HCT116 (cell line): ENCODE measurements around the gene ZNF776. TPM values are rescaled to one million over a fixed set of nuclear protein-coding genes. Genes with fewer than 3 reads are reported as not detected.

Experiments
- ATAC-seq: fragments of 200-7000 bp; cut with Tn5 transposase; 2 replicates; pipeline ENCODE4 v1.9.1; 2020; ENCODE audit warnings: mild to moderate bottlenecking, moderate library complexity
- BruUV-seq: library from RNA; stranded (reverse); fragments of 400-500 nt; replicated peaks from 2 replicates; lab custom pipeline; 2021; lab: Mats Ljungman, UMichigan
- CTCF ChIA-PET: fragments of 300-600 bp; sonication (Branson Sonifier 250); formaldehyde crosslinking; loops from one replicate; lab custom pipeline; 2021; ENCODE audit warnings: antibody characterized with exemption; lab: Charles Lee
- POLR2A ChIA-PET: fragments of 300-600, 350-600 bp; sonication (Branson Sonifier 250); formaldehyde crosslinking; loops from one replicate; lab custom pipeline; 2021; ENCODE audit warnings: antibody characterized with exemption; lab: Charles Lee
- RAD21 ChIA-PET, 2 experiments: fragments of 300-600 bp; sonication (Branson Sonifier 250); formaldehyde crosslinking; loops; one replicate each; lab custom pipeline; 2023; ENCODE audit warnings: low total read pairs in 2 of 2; ENCODE audit not compliant: uncharacterized antibody in 2 of 2, unreplicated experiment in 2 of 2, low non-redundant PET in 1 of 2; lab: Charles Lee
- DNase-seq: peaks from one replicate; pipeline ENCODE4 v3.0.0-alpha.2; 2010; ENCODE audit warnings: low read depth, low spot score
- H2AFZ ChIP-seq: fragments of 200-600 bp; shearing (Covaris generic), sonication (generic); 2 replicates; pipeline ENCODE4 v1.6.1; 2017; ENCODE audit warnings: low read depth, mixed run types, mixed read lengths, antibody characterized with exemption, low read length; ENCODE audit not compliant: poor library complexity, severe bottlenecking
- H3K27ac ChIP-seq: 2 replicates; pipeline ENCODE4 v1.5.1; 2012; ENCODE audit warnings: low read depth, low read length
- H3K27me3 ChIP-seq: fragments of 200-600 bp; sonication (generic); 2 replicates; pipeline ENCODE4 v1.6.1; 2016; ENCODE audit warnings: mixed run types, low read length, mixed read lengths; ENCODE audit not compliant: insufficient read depth
- H3K36me3 ChIP-seq, 2 experiments: fragments of 200-500 bp in 1 of 2; fragments of 200-600 bp in 1 of 2; sonication (Bioruptor generic) in 1 of 2; sonication (generic) in 1 of 2; 2 replicates each; pipeline versions ENCODE4 v1.5.1 to v1.6.1; 2014 to 2016; ENCODE audit warnings: low read length in 2 of 2, inconsistent platforms in 1 of 2, mixed read lengths in 1 of 2, mixed run types in 1 of 2; ENCODE audit not compliant: insufficient read depth in 2 of 2, control insufficient read depth in 1 of 2
- H3K4me1 ChIP-seq, 2 experiments: fragments of 200-600 bp in 1 of 2; sonication (generic) in 1 of 2; 2 replicates each; pipeline versions ENCODE4 v1.5.1 to v1.6.1; 2012 to 2017; ENCODE audit warnings: low read length in 2 of 2, inconsistent platforms in 1 of 2, mild to moderate bottlenecking in 1 of 2, mixed read lengths in 1 of 2, mixed run types in 1 of 2, moderate library complexity in 1 of 2; ENCODE audit not compliant: insufficient read depth in 2 of 2, control insufficient read depth in 1 of 2
- H3K4me2 ChIP-seq: fragments of 200-600 bp; sonication (generic); 2 replicates; pipeline ENCODE4 v1.6.1; 2017; ENCODE audit warnings: mixed run types, low read length, mixed read lengths
- H3K4me3 ChIP-seq, 2 experiments: fragments of 200-600 bp in 1 of 2; sonication (generic) in 1 of 2; replicated peaks in 1 of 2; 2 replicates each; pipeline ENCODE4 v1.5.1; 2011 to 2016; ENCODE audit warnings: low read length in 2 of 2, control low read depth in 1 of 2, low read depth in 1 of 2, mild to moderate bottlenecking in 1 of 2, mixed read lengths in 1 of 2, mixed run types in 1 of 2
- H3K79me2 ChIP-seq: fragments of 200-600 bp; sonication (generic); 2 replicates; pipeline ENCODE4 v1.6.1; 2017; ENCODE audit warnings: mild to moderate bottlenecking, mixed run types, low read length, moderate library complexity, mixed read lengths; ENCODE audit not compliant: insufficient read depth
- H3K9ac ChIP-seq: fragments of 200-600 bp; sonication (generic); 2 replicates; pipeline ENCODE4 v1.6.1; 2016; ENCODE audit warnings: low read length, mixed read lengths
- H3K9me2 ChIP-seq: fragments of 200-600 bp; sonication (generic), shearing (Covaris generic); 2 replicates; pipeline ENCODE4 v1.6.1; 2017; ENCODE audit warnings: mixed run types, mild to moderate bottlenecking, moderate library complexity; ENCODE audit not compliant: insufficient read depth
- H3K9me3 ChIP-seq, 2 experiments: fragments of 200-500 bp in 1 of 2; fragments of 200-600 bp in 1 of 2; sonication (Bioruptor generic) in 1 of 2; sonication (generic) in 1 of 2; 2 replicates each; pipeline ENCODE4 v1.6.1; 2014 to 2017; ENCODE audit warnings: low read length in 2 of 2, mixed read lengths in 2 of 2, inconsistent platforms in 1 of 2, low read depth in 1 of 2, mild to moderate bottlenecking in 1 of 2, mixed run types in 1 of 2, moderate library complexity in 1 of 2; ENCODE audit not compliant: control insufficient read depth in 1 of 2, insufficient read depth in 1 of 2
- H4K20me1 ChIP-seq: fragments of 200-600 bp; sonication (generic), shearing (Covaris generic); 2 replicates; pipeline ENCODE4 v1.6.1; 2017; ENCODE audit warnings: mixed run types, mild to moderate bottlenecking, moderate library complexity; ENCODE audit not compliant: insufficient read depth
- CBX3 ChIP-seq: IDR thresholded peaks from 2 replicates; pipeline ENCODE4 v1.6.1; 2012; ENCODE audit warnings: low read depth
- EGR1 ChIP-seq: IDR thresholded peaks from 2 replicates; pipeline ENCODE4 v1.6.1; 2012; ENCODE audit warnings: low read depth
- POLR2A ChIP-seq: IDR thresholded peaks from 2 replicates; pipeline ENCODE4 v1.7.0; 2011; ENCODE audit warnings: borderline replicate concordance; ENCODE audit not compliant: insufficient read depth, insufficient read length; ENCODE audit errors: extremely low read depth
- POLR2AphosphoS5 ChIP-seq: IDR thresholded peaks from 2 replicates; pipeline ENCODE4 v1.6.1; 2011; ENCODE audit warnings: mild to moderate bottlenecking, low read depth, low read length, moderate library complexity
- RAD21 ChIP-seq: IDR thresholded peaks from 2 replicates; pipeline ENCODE4 v1.6.1; 2012; ENCODE audit warnings: low read depth, mild to moderate bottlenecking
- SRF ChIP-seq: IDR thresholded peaks from 2 replicates; pipeline ENCODE4 v1.6.1; 2012; ENCODE audit warnings: low read depth
- ZFX ChIP-seq: fragments of 450-650 bp; IDR thresholded peaks from 2 replicates; pipeline ENCODE4 v1.6.1; 2017
- ZNF274 ChIP-seq: fragments of 200-500 bp; sonication (Bioruptor generic); IDR thresholded peaks from 2 replicates; pipeline ENCODE4 v1.6.1; 2014; ENCODE audit warnings: mild to moderate bottlenecking, low read depth, low read length, inconsistent platforms
- intact Hi-C: fragments of 100-400 bp; cut with micrococcal nuclease; formaldehyde crosslinking; loops from 2 replicates; pipeline ENCODE4 v1.10.0; 2022
- total RNA-seq: library from RNA; stranded (reverse); gene quantifications from one replicate; pipeline ENCODE4 v1.2.1, GENCODE V29; 2021; ENCODE audit not compliant: unreplicated experiment
- TF ChIP-seq, protein P1 (sequence below): IDR thresholded peaks from 2 replicates; pipeline ENCODE4 v1.6.1; 2012
- TF ChIP-seq, protein P2 (sequence below): IDR thresholded peaks from 2 replicates; pipeline ENCODE4 v1.6.1; 2011; ENCODE audit warnings: mild to moderate bottlenecking, low read length, moderate library complexity; ENCODE audit not compliant: insufficient replicate concordance; ENCODE audit errors: extremely low read depth
- TF ChIP-seq, protein P3 (sequence below), 3 experiments: fragments of 200-600 bp in 1 of 3; sonication (generic) in 1 of 3; IDR thresholded peaks in 2 of 3; conservative IDR thresholded peaks in 1 of 3; 2 replicates each; pipeline ENCODE4 v1.5.1; 2012 to 2017; ENCODE audit warnings: low read depth in 2 of 3, low read length in 2 of 3, antibody characterized with exemption in 1 of 3, borderline replicate concordance in 1 of 3, control low read depth in 1 of 3, mild to moderate bottlenecking in 1 of 3, mixed read lengths in 1 of 3, mixed run types in 1 of 3, moderate library complexity in 1 of 3; ENCODE audit not compliant: insufficient read depth in 1 of 3

The ZNF776 gene
- total RNA-seq, 1 experiment from 2014 or later = 8.6 TPM

DNA sequence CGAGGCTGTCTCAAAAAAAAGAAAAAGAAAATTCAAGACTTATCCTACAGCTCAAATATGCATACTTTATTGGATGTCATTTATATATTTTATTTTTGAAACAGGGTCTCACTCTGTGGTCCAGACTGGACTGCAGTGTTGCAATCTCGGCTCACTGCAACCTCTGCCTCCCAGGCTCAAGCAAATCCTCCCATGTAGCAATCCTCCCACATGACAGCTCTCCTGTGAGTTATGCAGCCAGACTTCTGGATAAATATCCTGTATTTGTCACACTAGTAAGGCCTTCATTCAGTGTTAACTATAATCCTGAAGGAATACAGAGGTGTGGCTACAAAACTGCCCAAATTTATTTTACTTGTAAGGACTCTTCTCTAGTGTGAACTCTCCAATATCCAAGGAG lies 60.9 kb downstream of the ZNF776 start:
- intact Hi-C loops = no loop called here

More for the DNA sequence above, 60.9 kb downstream of the ZNF776 start:
- DNase-seq (no peak), ATAC-seq (no peak)
- Histone ChIP-seq H3K9me3 (no peaks in the 10 kb centered on the region), H3K79me2 (peaks cover 5% of the 10 kb centered on the region; the same call in 1 of the 2 replicates), H3K36me3 (peaks cover 11 to 26% of the 10 kb centered on the region in 2 experiments), H3K27me3 (no peaks in the 10 kb centered on the region), H3K27ac (no peak overlapping the region), H3K4me1 (peaks cover 9 to 20% of the 10 kb centered on the region in 2 experiments; a peak in 3 of 4 replicates), H3K9me2 (no peaks in the 10 kb centered on the region), H4K20me1 (no peaks in the 10 kb centered on the region), H3K4me3 (no peak overlapping the region), H3K9ac (no peak overlapping the region), H2AFZ (no peak overlapping the region), H3K4me2 (no peak overlapping the region)
- BruUV-seq = no TSS peak
- RAD21 ChIA-PET = no interaction called here
- CTCF ChIA-PET = no interaction called here
- TF ChIP-seq ZFX (no peak), RAD21 (no peak), SRF (no peak), POLR2A (no peak), POLR2AphosphoS5 (no peak), ZNF274 (no peak), CBX3 (no peak), EGR1 (no peak)
- TF ChIP-seq, protein P1, sequence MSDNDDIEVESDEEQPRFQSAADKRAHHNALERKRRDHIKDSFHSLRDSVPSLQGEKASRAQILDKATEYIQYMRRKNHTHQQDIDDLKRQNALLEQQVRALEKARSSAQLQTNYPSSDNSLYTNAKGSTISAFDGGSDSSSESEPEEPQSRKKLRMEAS = no peak
- TF ChIP-seq, protein P2, sequence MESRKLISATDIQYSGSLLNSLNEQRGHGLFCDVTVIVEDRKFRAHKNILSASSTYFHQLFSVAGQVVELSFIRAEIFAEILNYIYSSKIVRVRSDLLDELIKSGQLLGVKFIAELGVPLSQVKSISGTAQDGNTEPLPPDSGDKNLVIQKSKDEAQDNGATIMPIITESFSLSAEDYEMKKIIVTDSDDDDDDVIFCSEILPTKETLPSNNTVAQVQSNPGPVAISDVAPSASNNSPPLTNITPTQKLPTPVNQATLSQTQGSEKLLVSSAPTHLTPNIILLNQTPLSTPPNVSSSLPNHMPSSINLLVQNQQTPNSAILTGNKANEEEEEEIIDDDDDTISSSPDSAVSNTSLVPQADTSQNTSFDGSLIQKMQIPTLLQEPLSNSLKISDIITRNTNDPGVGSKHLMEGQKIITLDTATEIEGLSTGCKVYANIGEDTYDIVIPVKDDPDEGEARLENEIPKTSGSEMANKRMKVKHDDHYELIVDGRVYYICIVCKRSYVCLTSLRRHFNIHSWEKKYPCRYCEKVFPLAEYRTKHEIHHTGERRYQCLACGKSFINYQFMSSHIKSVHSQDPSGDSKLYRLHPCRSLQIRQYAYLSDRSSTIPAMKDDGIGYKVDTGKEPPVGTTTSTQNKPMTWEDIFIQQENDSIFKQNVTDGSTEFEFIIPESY = no peak
- TF ChIP-seq, protein P3, sequence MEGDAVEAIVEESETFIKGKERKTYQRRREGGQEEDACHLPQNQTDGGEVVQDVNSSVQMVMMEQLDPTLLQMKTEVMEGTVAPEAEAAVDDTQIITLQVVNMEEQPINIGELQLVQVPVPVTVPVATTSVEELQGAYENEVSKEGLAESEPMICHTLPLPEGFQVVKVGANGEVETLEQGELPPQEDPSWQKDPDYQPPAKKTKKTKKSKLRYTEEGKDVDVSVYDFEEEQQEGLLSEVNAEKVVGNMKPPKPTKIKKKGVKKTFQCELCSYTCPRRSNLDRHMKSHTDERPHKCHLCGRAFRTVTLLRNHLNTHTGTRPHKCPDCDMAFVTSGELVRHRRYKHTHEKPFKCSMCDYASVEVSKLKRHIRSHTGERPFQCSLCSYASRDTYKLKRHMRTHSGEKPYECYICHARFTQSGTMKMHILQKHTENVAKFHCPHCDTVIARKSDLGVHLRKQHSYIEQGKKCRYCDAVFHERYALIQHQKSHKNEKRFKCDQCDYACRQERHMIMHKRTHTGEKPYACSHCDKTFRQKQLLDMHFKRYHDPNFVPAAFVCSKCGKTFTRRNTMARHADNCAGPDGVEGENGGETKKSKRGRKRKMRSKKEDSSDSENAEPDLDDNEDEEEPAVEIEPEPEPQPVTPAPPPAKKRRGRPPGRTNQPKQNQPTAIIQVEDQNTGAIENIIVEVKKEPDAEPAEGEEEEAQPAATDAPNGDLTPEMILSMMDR (IDR thresholded peaks at IDR 0.05 in 2 of 3, conservative IDR thresholded peaks at IDR 0.05 in 1 of 3; ENCODE audit: borderline replicate concordance in 1 of 3, insufficient read depth in 1 of 3, low read depth in 2 of 3, low read length in 2 of 3) = no peak
- POLR2A ChIA-PET = no interaction called here

Other genes with a start within 250 kb of the ZNF776 start
- 0.42 TPM for gene ZNF773, start 246.9 kb upstream of the ZNF776 start, total RNA-seq
- gene ZNF549, start 219.5 kb upstream of the ZNF776 start, total RNA-seq = not detected
- gene ZNF550, start 187.0 kb upstream of the ZNF776 start, total RNA-seq = 3.1 TPM
- 4.0 TPM for gene ZNF416, start 167.9 kb upstream of the ZNF776 start, total RNA-seq
- not detected for gene ZIK1, start 162.7 kb upstream of the ZNF776 start, total RNA-seq
- gene ZNF530, start 146.9 kb upstream of the ZNF776 start, total RNA-seq = 3.8 TPM
- 8.4 TPM for gene ZNF134, start 132.6 kb upstream of the ZNF776 start, total RNA-seq
- gene ZNF211, start 113.6 kb upstream of the ZNF776 start, total RNA-seq = 6.7 TPM
- not detected for gene ZSCAN4, start 77.9 kb upstream of the ZNF776 start, total RNA-seq
- 10.8 TPM for gene ZNF551, start 64.8 kb upstream of the ZNF776 start, total RNA-seq
- gene ZNF154, start 37.6 kb upstream of the ZNF776 start, total RNA-seq = 0.10 TPM
- not detected for gene ZNF671, start 19.2 kb upstream of the ZNF776 start, total RNA-seq
- gene ZNF586, start 22.9 kb downstream of the ZNF776 start, total RNA-seq = 3.5 TPM
- 7.1 TPM for gene ZNF552, start 68.1 kb downstream of the ZNF776 start, total RNA-seq
- 14.1 TPM for gene ZNF587B, start 83.5 kb downstream of the ZNF776 start, total RNA-seq
- gene ZNF587, start 103.0 kb downstream of the ZNF776 start, total RNA-seq = 25.9 TPM
- gene ZNF814, start 142.2 kb downstream of the ZNF776 start, total RNA-seq = 2.5 TPM
- 6.8 TPM for gene ZNF417, start 169.8 kb downstream of the ZNF776 start, total RNA-seq
- gene ZNF418, start 188.6 kb downstream of the ZNF776 start, total RNA-seq = not detected
- not detected for gene ZNF256, start 200.9 kb downstream of the ZNF776 start, total RNA-seq
- not detected for gene C19orf18, start 227.7 kb downstream of the ZNF776 start, total RNA-seq